HG02798 (cell line): Measurements from ENCODE around the gene FAAP20.
A peak's percentile ranks its signal among the peaks of the same experiment; 100 is the strongest.

ENCODE experiments used
- ATAC-seq: cut with Tn5 transposase; IDR thresholded peaks from one replicate; pipeline ENCODE4 v1.9.1; 2021; ENCODE audit warnings: mild to moderate bottlenecking; ENCODE audit not compliant: unreplicated experiment, poor library complexity

Gene FAAP20

GRCh38 chr1:2230781-2231531, 36.4 kb upstream of the FAAP20 start:
- ATAC-seq = no peak

- no peak for ATAC-seq
These were observed 35.5 kb upstream of the FAAP20 start for GRCh38 chr1:2229911-2230731.

- no peak for ATAC-seq
These were observed 34.7 kb upstream of the FAAP20 start for GRCh38 chr1:2229037-2229864.

- ATAC-seq = no peak
These were observed 34.1 kb upstream of the FAAP20 start for GRCh38 chr1:2228694-2229036.

GRCh38 chr1:2228157-2228594, 33.6 kb upstream of the FAAP20 start, which contains the start of gene SKI:
Gene SKI, plus strand, starts transcription at chr1:2228319. Its CDS starts 448 bp downstream, at chr1:2228767.
- no peak for ATAC-seq

- ATAC-seq = peak; percentile 93
These were observed 33.0 kb upstream of the FAAP20 start for GRCh38 chr1:2227346-2228156.

- ATAC-seq = peak; percentile 1
These were observed 32.2 kb upstream of the FAAP20 start for GRCh38 chr1:2226525-2227345.

GRCh38 chr1:2224631-2225428, 30.3 kb upstream of the FAAP20 start:
- no peak for ATAC-seq

- no peak for ATAC-seq
These were observed 29.6 kb upstream of the FAAP20 start for GRCh38 chr1:2224170-2224584.

- no peak for ATAC-seq
These were observed 26.7 kb upstream of the FAAP20 start for GRCh38 chr1:2221271-2221670.

GRCh38 chr1:2216767-2217058, 22.1 kb upstream of the FAAP20 start:
- ATAC-seq = no peak

- ATAC-seq = no peak
These were observed 21.6 kb upstream of the FAAP20 start for GRCh38 chr1:2215909-2216766.

- ATAC-seq = no peak
These were observed 20.8 kb upstream of the FAAP20 start for GRCh38 chr1:2215329-2215728.

GRCh38 chr1:2214541-2215241, 20.1 kb upstream of the FAAP20 start:
- no peak for ATAC-seq

GRCh38 chr1:2213576-2214505, 19.3 kb upstream of the FAAP20 start:
- no peak for ATAC-seq
